Motor neuron (in vitro differentiated cells): ENCODE data around the gene MAPRE2. TPM values are rescaled to one million over a fixed set of nuclear protein-coding genes. Genes with fewer than 3 reads are reported as not detected.

Experiments
- ATAC-seq, 8 experiments: fragments of 200-7000 bp; cut with Tn5 transposase; replicated peaks in 6 of 8; 2 replicates each; pipeline ENCODE4 v1.8.0; 2021; ENCODE audit warnings: mild to moderate bottlenecking in 8 of 8, moderate library complexity in 8 of 8
- H3K27ac ChIP-seq, 2 donors: fragments of 250-450 bp; sonication (Bioruptor Pico); 2 replicates each; pipeline ENCODE4 v1.9.0; 2021; ENCODE audit warnings: antibody characterized with exemption in 2 of 2, mild to moderate bottlenecking in 2 of 2, moderate library complexity in 1 of 2
- H3K4me1 ChIP-seq, 2 donors: fragments of 250-450 bp; sonication (Bioruptor Pico); replicated peaks in 1 of 2; 2 replicates each; pipeline ENCODE4 v1.6.1; 2021; ENCODE audit warnings: antibody characterized with exemption in 2 of 2, mild to moderate bottlenecking in 2 of 2, moderate library complexity in 1 of 2
- H3K4me3 ChIP-seq, 5 donors: fragments of 250-450 bp; sonication (Bioruptor Pico); 2 replicates each; pipeline ENCODE4 v1.9.0; 2021; ENCODE audit warnings: antibody characterized with exemption in 5 of 5, mild to moderate bottlenecking in 5 of 5, moderate library complexity in 4 of 5
- WGBS, 10 experiments: fragments of 450-650 bp; shearing (Covaris generic); methylation state at CpG; one replicate each; pipeline ENCODE4 v1.0.0; 2022; 5-methylcytosine and 5-hydroxymethylcytosine counted together
- in situ Hi-C, 9 experiments: fragments of 400-800 bp; cut with MboI; loops; one replicate each; pipeline ENCODE4 v1.15.0; 2021; ENCODE audit warnings: low sequenced_read_pairs in 9 of 9, low pct_unique_long_range_greater_than_20kb in 2 of 9; ENCODE audit not compliant: unreplicated experiment in 9 of 9
- total RNA-seq, 8 experiments: library from RNA; unstranded; fragments of 300-600 nt; gene quantifications; 2 replicates each; pipeline versions ENCODE4 v1.2.3 to v1.2.4, GENCODE V29; 2022

MAPRE2 gene
- total RNA-seq, 8 experiments from 2014 or later = 24.7 to 88.2 (median 67.2) TPM

DNA sequence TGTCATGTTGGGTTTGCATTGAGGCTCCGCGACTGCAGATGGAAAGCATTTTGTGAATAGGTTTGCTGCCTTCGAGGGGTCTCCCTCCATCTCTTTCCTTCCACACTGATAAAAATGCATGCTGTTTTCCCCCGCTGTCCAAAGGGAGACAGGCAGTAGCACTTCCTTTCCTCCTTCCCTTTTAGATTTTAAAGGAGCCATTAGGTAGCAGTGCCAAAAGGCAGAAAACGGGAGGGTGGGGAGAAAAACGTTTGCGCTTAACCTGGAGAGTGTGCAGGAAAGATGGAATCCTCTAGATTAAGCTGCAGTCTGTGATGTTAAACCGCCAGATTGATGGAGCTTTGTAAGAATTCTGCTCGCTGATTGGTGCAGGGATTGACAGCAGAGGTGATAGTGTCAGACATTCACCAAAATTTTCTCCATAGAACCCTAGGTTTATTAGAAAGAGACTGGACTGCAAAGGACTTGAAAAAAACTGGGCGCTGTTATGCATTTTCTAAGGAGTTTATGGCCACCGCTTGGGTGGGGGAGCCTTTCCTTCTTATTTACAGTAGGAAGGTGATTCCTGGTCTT is 688 bp downstream of the MAPRE2 start:
- peak overlapping the region; percentile 71 to 89 (median 78) for H3K4me3 ChIP-seq
- WGBS, 10 experiments = 0 to 4% (median 0%) methylated on average over 1 to 10 of the region's 11 CpGs; no CpG with 5 or more reads in 2 of the 10 experiments
- ATAC-seq = peak in 6 of 8 experiments; percentile 2 to 26 (median 20)
- in situ Hi-C loops = no loop called here
- peak overlapping the region; percentile 79 to 90 for H3K27ac ChIP-seq
- H3K4me1 ChIP-seq = peaks cover 21 to 41% of the 10 kb centered on the region in 2 donors

DNA sequence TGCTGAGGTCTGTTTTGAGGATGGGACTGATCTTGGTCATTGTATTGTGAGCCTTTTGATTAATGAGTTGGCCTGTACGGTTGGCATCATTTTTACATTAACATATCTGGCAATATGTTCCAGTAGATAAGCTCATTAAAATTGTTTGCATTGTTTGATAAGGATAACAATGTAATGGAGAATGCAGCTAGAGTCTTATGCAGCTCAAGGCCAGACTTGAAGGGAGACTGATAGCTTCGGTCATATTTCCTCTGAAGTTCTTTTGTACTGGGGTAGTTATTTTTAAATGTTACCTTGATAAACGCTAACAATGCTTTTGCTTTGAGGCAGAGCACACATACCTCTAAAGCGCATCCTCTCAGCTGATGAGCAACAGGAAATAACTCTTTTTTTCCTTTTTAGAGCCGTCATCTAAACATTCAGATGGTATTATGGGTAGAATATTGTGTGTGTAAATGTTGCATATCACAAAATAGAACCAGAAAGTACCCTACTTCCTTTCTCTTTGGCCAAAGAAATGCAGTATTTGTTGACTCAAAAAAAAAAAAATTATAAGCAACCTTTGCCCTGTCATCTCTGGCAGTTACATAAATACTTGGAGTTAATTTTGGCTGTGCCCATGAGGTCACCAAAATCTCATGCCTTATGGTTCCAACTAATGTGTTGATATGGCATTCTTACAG is 1.3 kb downstream of the MAPRE2 start:
- Histone ChIP-seq H3K4me1 (peaks cover 21 to 41% of the 10 kb centered on the region in 2 donors), H3K27ac (peak overlapping the region in 1 of 2 donors; percentile 90), H3K4me3 (peak overlapping the region; percentile 71 to 89 (median 78))
- WGBS, 10 experiments = 0 to 51% (median 31%) methylated on average over 2 to 5 of the region's 5 CpGs; no CpG with 5 or more reads in 1 of the 10 experiments
- in situ Hi-C loops = no loop called here
- ATAC-seq = no peak

DNA sequence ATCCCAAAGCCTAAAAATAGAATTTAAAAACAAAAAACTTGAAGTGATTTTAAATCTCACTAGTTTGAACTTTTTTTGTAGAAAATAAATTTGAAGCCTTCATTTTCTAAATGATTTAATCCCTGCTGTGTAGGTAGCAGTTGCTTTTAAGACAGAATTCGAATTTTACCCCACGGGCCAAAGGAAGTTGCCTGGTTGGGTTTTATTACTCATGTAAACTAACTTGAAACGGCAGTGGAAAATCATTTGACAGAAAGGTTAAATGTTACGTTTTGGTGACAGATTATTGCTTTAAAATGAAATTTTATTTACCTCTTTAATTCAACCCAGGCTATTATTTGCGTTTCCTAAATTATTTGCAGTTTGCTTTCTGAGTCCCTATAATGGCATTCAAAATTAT is 2.0 kb downstream of the MAPRE2 start:
- H3K4me3 ChIP-seq = peak overlapping the region; percentile 71 to 89 (median 78)
- in situ Hi-C loops = no loop called here
- WGBS, 10 experiments = 16 to 80% (median 34%) methylated on average over 1 to 5 of the region's 5 CpGs
- no peak overlapping the region for H3K27ac ChIP-seq
- no peak for ATAC-seq
- peaks cover 21 to 41% of the 10 kb centered on the region in 2 donors for H3K4me1 ChIP-seq

DNA sequence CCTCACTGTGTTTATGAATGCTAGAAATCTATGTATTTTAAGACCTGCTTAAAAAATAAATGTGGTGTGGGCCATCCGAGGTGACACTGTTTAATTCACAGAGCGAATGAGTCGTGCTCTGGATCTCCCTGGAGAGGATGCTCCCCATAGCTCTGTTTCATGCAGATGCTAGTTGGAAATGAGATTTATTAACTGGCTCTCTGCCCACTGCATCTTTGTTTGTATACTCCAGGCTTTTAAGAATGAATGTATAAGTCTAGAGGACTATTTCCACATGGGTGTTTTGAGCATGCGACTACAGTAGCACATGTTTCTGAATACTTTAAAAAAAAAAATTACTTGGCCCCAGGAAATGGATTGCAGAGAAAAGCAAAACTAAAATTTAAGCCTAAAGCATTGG is 3.9 kb downstream of the MAPRE2 start:
- in situ Hi-C loops = no loop called here
- peak in 1 of 8 experiments; percentile 6 for ATAC-seq
- WGBS, 10 experiments = 0 to 100% (median 29%) methylated on average over 1 to 4 of the region's 4 CpGs; no CpG with 5 or more reads in 1 of the 10 experiments
- peaks cover 22 to 51% of the 10 kb centered on the region in 2 donors for H3K4me1 ChIP-seq
- H3K27ac ChIP-seq = no peak overlapping the region
- H3K4me3 ChIP-seq = peak overlapping the region; percentile 5 to 89 (median 9)

DNA sequence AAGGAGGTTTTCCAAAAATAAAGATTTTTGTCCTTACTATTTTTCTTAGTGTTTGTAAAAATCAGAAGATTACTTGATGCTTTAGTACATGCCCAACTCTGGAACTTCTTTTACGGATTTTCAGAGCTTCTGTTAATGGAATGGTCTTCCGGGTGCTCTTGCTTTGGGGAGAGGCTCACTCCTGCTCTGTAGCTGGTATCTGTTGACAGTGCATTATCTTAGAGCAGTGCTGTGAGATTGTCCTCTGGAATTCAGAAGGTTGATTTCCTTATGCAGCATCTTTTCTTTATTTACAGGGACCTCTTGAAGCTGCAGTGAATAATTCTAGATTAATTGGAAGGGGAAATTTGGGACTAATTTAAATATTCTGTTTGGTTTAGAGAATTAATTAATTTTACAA is 4.6 kb downstream of the MAPRE2 start:
- 23 to 83% (median 78%) methylated on average over 1 to 2 of the region's 2 CpGs; no CpG with 5 or more reads in 4 of the 10 experiments for whole genome bisulfite sequencing, 10 experiments
- no peak for ATAC-seq
- Histone ChIP-seq H3K4me1 (peaks cover 29 to 51% of the 10 kb centered on the region in 2 donors), H3K4me3 (peak overlapping the region in 2 of 5 donors; percentile 5 to 89), H3K27ac (no peak overlapping the region)
- in situ Hi-C loops = no loop called here

DNA sequence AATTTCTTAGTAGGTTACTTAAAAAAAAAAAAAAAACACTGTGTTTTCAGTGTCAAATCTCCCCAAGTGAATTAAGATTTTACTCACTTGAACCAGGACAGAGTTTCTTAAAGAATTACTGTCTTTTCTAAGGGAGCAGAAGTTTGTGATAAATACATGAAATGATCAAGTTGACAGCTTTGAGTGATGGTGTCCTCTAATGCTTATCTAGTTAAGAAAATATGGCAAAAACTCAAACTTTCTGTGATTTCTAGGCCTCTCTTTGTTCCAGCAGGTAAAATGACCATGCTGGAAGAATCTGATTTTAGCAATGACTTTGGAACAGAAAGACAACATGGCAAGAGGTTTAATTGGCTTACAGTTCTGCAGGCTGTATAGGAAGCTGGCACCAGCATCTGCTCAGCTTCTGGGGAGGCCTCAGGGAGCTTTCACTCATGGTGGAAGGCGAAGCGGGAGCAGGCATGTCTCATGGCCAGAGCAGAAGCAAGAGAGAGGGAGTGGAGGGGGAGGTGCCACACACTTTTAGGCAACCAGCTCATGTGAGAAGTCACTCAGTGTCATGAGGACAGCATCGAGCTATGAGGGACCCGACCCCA is 6.6 kb downstream of the MAPRE2 start:
- no peak for ATAC-seq
- no peak overlapping the region for H3K27ac ChIP-seq

DNA sequence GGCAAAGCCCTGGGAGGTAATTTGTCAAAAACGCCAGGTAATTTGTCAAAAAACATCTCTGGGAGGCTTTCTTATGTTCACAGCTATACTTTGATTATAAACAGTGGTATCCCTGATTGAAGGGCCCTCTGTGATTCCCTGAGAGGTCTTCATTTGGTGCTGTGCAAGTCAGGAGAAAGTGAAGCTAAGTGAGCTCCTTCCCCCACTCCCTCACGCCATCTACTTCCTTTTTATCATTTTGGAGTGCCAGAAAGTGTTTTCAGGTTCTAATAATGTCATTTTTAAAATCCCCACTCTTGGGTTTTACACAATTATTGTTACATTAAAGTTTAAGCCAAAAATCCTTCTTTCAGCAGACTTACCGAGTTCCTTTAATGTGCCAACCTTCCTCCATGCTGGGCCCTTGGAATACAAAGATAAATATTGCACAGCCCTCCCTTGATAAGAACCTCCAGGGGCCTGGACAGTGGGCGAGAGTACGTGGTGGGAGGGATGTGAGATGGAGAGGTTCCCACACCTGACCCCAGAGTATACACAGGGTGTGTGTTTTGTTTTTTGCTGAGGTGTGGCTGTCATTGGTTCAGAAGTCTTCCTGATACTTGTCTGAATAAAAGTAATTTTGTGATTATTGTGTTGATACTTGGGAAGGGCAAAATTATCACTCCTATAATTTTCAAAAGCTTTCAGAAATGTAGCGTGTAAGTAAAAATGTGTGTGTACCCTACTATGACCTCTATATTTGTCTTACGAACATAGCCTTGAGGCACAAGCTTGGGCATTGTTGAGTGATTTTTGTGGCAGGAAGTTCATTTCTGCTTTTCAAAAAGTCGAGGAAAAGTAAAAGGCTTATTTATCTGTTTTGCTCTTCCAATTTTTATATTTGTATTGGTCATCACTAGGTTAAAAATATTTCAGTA is 8.2 kb downstream of the MAPRE2 start:
- in situ Hi-C loops = no loop called here
- ATAC-seq = no peak
- Histone ChIP-seq H3K4me3 (no peak overlapping the region), H3K4me1 (peaks cover 30 to 47% of the 10 kb centered on the region in 2 donors), H3K27ac (no peak overlapping the region)
- WGBS, 10 experiments = 45 to 100% (median 80%) methylated on average over 2 to 8 of the region's 8 CpGs

More for the DNA sequence above, 6.6 kb downstream of the MAPRE2 start:
- Histone ChIP-seq H3K4me1 (peaks cover 36 to 59% of the 10 kb centered on the region in 2 donors), H3K4me3 (no peak overlapping the region)
- 80 to 100% (median 100%) methylated on average over 1 to 2 of the region's 4 CpGs; no CpG with 5 or more reads in 4 of the 10 experiments for WGBS, 10 experiments
- in situ Hi-C loops = no loop called here

DNA sequence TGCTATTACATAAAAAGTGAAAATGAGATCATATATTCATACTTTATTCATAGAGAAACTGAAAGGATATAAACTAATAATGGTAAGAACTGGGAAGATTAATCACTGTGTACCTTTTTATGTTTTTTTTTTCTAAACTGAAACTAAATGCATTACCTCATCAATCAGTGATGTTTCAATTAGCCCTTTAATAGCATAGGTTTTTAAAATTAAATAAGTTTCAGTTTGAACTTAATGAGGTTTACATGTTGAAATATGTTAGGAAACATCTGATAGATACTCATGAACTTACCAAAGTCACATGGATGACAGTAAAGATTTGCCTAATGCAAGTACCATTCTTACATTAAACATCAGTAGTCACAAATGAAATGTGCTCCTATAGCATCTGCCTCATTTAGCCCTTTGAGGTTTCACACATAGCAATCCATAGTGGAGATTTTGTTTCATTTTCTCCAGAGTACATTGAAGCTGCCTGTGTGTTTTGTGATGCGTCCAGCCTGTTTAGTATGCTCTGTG is 8.9 kb downstream of the MAPRE2 start:
- peaks cover 25 to 41% of the 10 kb centered on the region in 2 donors for H3K4me1 ChIP-seq
- in situ Hi-C loops = no loop called here
- ATAC-seq = peak in 7 of 8 experiments; percentile 20 to 55 (median 46)
- no peak overlapping the region for H3K4me3 ChIP-seq
- H3K27ac ChIP-seq = no peak overlapping the region
- 29 to 100% (median 79%) methylated on average over 1 of the region's 1 CpG; no CpG with 5 or more reads in 4 of the 10 experiments for WGBS, 10 experiments

DNA sequence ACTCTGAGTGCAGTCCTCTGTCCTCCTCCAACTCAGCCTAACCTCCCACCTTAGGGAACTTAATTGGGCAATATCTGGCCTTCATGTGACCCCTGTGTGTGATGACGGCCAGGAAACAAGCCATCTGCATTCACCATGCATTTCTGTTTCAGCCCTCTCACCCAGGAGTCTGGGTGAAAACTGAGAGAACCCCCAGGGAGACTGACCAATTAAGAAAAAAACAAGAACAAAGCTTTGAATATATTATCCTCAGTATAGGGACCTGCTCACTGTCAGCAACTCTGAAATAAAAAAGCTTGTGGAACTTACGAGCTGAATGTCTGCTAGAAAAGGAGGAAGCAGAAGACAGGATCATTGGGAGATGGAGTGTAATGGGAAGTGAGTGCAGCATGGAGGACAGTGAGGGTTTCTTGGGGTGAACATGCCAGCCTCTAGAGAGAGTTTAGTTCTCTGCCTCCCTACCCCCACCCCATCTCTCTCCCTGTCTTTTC is 9.5 kb downstream of the MAPRE2 start:
- Histone ChIP-seq H3K4me1 (peaks cover 18 to 34% of the 10 kb centered on the region in 2 donors), H3K4me3 (no peak overlapping the region), H3K27ac (no peak overlapping the region)
- in situ Hi-C loops = no loop called here
- ATAC-seq = peak; percentile 57 to 70 (median 62)
- 0 to 80% (median 18%) methylated on average over 1 to 2 of the region's 2 CpGs; no CpG with 5 or more reads in 3 of the 10 experiments for WGBS, 10 experiments

DNA sequence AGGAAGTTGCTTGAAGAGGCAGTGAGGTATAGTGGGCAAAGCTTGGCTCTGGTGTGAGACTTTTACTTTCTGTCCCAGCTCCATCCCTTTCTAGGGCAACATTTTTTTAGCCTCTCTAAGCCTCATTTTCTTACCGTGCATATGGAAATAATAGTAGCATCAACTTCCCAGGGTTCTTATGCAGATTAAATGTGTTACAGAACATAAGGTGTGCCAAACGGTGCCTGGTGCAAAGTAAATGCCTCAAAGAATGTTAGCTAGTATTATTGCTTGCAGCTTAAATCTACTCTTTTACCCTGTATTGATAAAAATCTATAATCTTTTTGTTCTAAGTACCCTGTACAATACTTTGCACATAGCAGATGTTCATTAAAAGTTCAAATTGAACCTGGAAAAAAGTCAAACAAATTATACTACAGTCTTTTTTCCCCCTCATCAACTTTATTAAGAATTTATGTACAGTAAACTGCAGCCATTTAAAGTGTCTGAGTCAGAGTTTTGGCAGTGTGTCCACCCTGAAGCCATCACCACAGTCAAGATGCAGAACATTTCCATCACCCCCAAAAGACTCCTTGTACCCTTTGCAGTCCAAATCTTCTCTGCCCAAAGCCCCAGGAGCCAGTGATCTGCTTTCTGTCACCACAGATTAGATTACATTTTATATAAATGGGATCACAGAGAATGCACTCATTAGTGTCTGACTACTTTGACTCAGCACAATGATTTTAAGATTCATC is 10.6 kb downstream of the MAPRE2 start:
- Histone ChIP-seq H3K4me1 (peaks cover 16 to 25% of the 10 kb centered on the region in 2 donors), H3K4me3 (no peak overlapping the region), H3K27ac (no peak overlapping the region)
- 0 to 100% (median 81%) methylated on average over 1 to 2 of the region's 2 CpGs; no CpG with 5 or more reads in 1 of the 10 experiments for WGBS, 10 experiments
- ATAC-seq = peak in 2 of 8 experiments; percentile 19 to 34
- in situ Hi-C loops = no loop called here

DNA sequence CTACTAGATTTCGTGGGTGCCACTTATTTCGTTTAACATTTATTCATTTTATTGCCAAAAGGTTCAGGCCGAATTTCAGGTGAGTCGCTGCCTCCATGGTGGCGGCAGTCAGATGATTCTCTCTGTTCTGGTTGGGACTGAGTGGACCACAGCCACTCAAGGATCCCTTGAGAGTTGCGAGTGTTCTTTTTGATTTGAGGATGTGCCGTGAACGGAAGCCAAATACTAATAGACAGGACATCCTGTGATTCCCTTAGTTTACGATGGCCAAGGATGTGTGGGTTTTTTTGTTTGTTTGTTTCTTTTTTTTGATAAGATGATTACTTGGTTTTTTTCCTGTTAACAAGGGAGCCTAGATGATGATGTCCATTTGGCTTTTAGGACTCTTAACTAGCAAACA is 13.2 kb downstream of the MAPRE2 start:
- H3K4me1 ChIP-seq = peaks cover 16 to 22% of the 10 kb centered on the region in 2 donors
- H3K4me3 ChIP-seq = no peak overlapping the region
- no peak for ATAC-seq
- H3K27ac ChIP-seq = no peak overlapping the region
- 89 to 100% (median 96%) methylated on average over 1 to 9 of the region's 9 CpGs; no CpG with 5 or more reads in 1 of the 10 experiments for WGBS, 10 experiments
- in situ Hi-C loops = no loop called here
